Activated naive CD4-positive, alpha-beta T cell treated with Interleukin-2 at 50 U/mL for 16 hours (primary cell): ENCODE results near the gene CCDC90B.
"Not testable (repeated sequence)": the region's sequence is repeated elsewhere in the genome, so short reads cannot be mapped to it uniquely, and the experiment has no call there.

ENCODE experiments used
- DNase-seq: peaks from one replicate; pipeline ENCODE4 v3.0.0-alpha.2; 2020

The CCDC90B gene

DNA sequence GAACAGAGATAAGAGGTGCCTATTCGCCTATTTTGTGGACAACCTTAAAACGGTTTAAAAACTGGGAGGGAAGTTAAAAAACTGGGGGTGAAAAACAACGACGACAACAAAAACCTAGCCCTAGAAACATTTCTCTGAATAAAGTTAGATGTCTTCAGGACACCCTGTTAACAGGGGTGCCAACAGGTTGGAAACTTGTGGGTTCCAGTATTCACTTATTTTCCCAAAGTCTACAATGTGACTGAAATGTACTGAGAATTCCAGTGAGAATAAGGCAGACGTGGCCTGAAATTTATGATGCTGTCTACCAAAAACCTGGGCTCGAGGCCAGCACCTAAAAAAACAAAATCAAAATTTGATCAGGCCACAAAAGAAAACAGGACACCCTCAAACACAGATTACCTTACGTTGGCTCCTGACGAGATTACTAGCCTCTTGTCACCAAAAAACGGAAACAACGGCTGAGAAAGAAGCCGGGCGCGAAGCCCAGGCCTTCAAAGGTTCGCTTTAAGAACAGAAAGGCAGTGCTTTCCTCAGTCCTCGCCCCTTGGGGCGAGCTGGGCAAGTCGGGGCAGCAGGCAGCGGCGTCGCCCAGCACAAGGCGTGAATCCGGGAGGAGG, 906 bp downstream of the CCDC90B start:
- no peak for DNase-seq

DNA sequence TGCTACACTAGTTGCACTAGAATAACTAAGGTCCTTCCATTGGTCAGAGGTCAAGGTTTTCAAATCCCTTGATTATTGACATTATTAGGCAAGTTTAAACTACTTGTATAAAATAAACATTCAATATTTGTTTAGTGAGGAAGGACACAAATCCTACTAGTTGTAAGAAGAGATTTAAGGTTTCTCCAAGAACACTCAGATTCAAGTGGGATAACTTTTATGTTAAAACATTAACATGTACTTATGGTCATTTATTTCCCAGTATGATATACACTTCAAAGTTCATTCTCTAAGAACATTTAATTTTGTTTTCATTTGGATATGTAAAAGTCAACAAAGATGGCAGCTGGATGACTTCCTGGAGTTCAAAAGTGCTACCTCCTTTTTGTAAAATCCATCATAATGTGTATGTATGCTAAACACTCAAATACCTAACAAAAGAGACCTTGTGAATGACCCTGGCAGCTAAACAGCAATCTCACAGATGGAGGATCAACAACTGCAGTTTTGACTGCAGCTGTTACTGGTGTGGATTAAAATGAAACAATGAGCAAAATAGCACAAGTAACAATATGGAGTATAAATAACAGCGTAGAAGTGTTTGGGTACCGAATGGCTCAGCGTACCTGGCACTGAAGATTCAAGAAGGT, 1.5 kb downstream of the CCDC90B start:
- DNase-seq = no peak

DNA sequence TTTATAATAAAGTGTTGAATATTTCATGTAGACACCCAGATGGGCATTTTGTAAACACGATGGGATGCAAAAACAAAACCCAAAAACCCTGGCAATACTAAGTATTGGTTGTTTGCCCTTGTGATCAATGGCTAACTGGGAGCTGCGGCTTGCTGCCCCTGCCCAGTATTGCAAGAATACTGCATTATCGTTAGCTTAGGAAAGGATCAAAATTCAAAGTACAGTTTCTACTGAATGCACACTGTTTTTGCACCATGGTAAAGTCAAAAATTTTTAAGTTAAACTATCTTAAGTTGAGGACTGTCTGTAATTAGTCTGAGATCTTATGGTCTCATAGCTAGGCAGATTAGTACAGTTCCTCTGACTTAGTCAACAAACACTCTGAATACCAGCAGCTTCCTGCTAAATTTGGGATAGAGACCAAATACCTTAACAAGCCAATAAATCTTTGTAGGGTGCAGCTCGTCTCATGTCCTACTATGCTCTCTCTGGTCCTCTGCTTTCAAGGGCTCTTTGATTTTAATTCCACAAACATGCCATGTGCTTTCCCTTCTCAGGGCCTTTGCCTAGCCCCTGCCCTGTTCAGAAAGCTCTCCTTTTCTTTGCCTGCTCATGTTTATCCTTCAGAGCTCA, 4.0 kb downstream of the CCDC90B start:
- DNase-seq = no peak

DNA sequence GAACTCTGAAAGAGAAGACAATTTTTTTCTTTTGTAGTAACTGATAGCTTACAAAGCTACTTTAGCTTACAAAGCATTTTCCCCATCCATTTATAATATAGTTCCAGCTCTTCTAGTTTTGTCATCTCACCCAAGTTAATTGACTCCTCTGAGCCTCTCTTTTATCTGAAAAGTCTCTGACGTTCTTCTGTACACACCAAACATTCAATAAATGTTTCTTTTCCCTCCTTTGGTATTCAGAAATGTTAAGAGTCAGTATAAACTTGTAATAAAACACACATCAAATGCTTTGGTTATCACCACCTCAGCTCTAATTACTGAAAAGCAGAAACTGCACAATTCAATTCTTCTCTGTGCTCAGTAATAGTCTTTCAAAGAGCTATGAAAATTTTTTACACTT, 5.9 kb downstream of the CCDC90B start:
- no peak for DNase-seq

DNA sequence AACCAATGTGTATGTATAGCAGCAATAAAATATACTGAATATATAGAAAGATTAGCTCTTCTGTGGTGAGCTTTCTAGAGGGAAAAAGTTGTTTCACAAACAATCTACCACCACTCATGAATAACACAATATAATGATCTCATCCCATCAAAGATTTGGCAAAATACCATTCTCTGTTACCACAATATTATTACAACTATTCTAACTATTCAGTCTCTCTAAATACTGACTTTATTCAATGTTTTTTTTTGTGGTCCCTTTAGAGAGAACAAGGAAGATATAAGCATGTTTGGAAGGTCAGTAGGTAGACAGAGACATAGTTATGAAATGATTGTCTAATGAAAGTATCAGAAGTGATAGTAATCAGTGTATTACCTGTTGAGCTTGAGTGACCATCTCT, 7.8 kb downstream of the CCDC90B start:
- no peak for DNase-seq

DNA sequence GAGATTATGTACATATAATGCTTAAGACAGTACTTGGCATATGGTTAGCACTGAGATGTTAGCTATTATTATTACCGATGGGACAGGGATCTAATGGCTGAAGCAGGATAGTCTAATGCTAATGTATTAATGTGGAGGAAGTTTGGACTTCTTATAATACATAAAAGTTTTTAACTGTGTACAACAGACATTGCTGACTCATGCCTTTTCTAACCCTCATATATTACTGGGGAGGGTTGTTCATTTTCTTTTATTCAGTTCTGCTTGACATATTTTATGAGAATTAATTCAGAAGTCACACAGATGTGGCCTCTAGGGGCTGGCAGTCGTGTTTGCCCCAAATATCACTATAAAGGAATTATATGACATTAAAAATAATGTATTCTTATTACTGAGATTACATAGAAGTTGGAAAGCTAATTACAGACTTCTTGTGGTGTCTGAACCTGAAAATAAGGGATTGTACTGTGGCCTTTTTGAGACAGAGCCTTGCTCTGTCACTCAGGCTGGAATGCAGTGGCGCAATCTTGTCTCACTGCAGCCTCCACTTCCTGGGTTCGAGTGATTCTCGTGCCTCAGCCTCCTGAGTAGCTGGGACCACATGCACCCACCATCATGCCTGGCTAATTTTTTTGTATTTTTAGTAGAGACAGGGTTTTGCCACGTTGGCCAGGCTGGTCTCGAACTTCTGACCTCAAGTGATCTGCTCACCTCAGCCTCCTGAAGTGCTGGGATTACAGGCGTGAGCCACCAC, 10.1 kb downstream of the CCDC90B start:
- DNase-seq = no peak

DNA sequence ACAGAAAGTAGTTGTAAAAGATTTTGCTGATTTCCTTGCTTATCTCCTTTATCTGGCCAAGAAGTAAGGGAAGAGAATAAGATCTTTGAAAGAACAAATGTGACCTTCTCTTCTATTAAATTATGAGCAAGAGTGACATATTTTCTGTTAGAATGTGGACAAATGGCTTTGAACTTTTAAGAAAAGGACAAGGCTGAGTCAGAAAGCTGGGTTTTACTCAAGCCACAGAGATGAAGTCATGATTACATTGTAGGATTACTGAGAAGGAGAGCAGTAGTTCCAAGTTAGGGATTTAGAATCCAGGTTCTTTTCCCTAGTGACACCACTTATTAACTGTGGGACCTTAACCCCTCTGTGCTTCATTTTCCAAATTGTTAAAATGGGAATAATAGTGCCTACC, 13.5 kb downstream of the CCDC90B start:
- no peak for DNase-seq

DNA sequence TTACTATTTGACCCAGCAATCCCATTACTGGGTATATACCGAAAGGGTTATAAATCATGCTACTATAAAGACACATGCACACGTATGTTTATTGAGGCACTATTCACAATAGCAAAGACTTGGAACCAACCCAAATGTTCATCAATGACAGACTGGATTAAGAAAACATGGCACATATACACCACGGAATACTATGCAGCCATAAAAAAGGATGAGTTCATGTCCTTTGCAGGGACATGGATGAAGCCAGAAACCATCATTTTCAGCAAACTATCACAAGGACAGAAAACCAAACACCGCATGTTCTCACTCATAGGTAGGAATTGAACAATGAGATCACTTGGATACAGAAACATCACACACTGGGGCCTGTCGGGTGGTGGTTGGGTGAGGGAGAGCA, 14.4 kb downstream of the CCDC90B start:
- DNase-seq = not testable (repeated sequence)

DNA sequence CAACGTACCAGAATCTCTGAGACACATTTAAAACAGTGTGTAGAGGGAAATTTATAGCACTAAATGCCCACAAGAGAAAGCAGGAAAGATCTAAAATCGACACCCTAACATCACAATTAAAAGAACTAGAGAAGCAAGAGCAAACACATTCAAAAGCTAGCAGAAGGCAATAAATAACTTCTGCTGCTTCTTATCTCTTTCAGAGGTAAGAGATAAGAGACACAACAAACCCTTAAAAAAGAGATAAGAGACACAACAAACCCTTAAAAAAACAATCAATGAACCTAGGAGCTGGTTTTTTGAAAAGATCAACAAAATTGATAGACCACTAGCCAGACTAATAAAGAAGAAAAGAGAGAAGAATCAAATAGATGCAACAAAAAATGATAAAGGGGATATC, 17.1 kb downstream of the CCDC90B start:
- not testable (repeated sequence) for DNase-seq

DNA sequence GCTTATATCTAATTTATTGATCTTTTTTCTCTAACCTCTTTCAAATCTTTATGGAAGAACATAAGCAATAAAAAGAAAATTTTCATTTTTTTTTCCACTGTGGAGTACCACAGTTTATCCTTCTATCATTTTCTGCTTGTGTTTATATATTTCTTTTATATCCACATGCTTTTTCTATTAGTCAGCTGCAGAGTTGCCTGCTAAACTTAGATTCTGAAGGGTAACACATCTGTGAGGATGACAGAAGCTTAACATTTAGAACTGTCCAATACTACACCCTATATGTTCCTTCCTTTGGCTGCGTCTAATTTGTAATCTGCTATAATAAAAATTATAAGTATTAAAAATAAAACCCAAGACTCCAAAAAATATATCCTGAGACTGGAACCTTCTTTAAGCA, 20.8 kb downstream of the CCDC90B start:
- DNase-seq = no peak

DNA sequence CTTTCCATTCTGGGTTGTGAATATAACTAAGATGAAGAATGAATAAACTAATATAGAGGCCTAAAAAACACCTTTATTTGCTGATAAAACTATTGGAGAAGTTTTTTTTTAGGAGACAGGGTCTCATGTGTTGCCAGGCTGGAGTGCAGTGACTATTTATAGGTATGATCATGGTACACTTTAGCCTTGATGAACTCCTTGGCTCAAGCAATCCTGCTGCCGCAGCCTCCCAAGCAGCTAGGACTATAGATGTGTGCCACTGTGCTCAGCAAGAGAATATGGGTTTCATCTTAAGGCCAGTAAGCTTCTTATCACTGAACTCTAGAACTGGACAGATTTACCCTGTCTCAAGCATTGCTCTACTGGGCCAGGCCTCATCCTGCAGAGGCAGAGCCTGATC, 26.6 kb downstream of the CCDC90B start:
- DNase-seq = no peak

DNA sequence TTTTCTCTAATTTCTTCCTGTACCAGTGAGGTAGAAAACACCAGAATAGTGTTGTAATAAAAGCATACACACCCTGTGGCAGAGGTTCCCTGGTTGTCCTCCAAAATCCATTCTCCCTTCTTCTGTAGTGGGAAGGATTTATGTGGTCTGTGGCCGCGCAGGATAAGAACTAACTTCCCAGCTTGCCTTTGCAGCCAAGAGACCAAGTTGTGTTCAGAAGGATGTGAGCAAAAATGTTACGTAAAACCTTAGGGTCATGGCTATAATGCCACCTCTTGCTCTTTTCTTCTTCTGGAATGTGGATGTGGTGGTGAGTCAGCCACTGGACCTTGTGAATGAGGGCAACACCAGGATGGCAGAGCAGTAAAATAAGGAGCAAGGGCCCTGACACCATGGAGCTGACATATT, 28.4 kb downstream of the CCDC90B start:
- no peak for DNase-seq

DNA sequence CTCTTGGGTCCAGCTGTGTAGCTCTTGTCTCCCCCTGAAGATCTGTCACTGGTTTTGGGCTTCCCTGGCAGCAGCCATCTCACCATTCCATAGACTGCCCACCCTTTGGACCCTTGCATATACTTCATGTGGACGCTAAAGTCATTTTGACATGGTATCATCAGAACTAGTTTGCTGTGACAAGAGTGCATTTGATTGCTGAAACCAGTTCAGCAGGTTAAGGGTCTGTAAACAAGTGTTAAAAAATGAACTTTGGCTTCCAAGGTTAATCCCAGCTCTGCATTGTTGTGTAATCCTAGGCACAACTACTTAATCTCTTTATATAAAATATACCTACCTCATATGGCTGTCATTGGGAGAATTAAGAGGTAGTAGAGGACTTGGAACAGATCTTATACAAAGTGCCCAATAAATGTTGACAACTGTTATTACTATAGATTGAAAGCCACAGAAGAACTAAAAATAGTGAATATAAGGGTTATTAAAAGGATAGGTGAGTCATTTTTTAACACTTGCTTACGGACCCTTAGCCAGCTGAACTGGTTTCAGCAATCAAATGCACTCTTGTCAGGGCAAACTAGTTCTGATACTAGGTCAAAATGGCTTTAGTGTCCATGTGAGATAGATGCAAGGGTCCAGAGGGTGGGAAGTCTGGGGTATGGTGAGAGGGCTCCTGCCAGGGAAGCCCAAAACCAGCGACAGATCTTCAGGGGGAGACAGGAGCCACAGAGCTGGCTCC, 29.4 kb downstream of the CCDC90B start:
- DNase-seq = no peak

DNA sequence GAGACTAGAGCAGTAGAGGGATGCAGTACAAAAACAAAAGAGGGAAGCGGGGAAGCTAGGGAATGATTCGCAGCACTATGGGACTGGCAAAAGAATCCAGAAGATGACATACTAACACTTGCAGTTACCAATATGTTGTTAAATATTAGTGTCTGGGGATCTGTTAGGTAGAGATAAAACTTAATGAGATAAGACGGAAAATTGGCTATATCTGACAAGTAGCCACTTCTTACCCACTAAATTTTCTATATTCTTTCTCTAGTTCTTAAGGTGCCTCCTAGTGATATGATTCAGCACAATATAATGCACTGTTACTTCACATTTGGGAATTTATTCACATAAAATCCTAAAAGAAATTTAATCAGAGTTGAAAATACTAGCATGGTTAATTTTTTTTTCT, 30.8 kb downstream of the CCDC90B start:
- no peak for DNase-seq

DNA sequence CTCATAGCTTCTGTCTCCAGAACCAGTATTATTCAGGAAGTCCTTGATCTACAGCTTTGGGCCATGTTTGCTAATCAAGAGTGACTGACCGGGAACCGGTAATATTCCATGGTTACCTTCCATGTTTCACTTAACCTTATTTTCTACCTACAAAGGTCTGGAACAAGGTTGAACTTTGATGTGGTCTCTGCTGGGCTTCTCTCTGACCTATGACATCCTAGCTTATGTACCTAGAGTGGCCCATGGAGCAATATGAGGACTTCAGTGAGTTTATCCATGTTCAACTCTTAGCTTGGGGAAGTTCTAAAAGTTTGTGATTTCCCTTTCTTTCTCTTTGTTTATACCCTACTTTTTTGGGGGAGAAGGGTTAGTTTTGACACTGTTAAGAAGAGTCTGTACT, 33.2 kb downstream of the CCDC90B start:
- no peak for DNase-seq

DNA sequence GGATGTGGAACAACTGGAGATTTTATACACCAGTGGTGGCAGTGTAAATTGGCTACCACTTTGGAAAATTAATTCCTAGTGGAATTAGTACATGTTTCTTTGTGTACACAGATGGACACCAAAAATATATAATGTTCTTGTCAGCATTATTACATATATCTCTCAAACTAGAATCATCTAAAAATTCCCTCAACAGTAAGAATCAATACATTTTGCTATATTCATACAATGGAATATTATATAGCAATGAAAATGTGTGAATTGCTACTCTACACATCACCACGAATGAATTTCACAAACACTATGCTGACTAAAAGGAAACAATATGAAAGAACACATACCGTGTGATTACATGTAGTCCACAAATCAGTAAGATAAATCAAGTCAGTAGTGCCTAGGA, 33.9 kb downstream of the CCDC90B start:
- no peak for DNase-seq

DNA sequence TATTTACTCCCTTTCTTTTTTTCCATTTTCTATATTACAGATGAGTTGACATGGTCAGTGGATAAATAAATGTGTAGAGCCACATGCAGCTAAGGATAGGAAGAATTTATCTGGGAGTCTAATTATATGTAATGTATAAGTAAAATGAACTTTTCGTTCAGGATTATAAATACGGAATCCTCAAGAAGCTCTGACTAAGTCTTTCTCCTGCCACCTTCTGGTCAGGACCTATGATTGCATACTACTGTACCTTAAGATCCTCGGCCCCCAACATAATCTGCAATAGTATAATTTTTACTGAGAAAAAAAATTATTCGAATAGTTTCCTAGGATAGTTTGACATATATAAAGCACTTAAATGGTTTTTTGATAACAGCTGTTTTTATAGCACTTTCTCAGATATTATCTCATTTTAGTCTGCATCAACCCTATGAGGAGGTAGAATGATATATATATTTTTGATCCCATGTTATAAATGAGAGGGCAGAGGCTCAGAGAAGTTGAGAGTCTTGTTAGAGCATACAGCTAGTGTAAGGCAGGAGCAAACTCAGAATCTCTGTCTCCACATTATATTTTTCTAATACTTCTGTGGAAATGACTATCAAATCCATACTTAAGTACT, 36.1 kb downstream of the CCDC90B start:
- no peak for DNase-seq

DNA sequence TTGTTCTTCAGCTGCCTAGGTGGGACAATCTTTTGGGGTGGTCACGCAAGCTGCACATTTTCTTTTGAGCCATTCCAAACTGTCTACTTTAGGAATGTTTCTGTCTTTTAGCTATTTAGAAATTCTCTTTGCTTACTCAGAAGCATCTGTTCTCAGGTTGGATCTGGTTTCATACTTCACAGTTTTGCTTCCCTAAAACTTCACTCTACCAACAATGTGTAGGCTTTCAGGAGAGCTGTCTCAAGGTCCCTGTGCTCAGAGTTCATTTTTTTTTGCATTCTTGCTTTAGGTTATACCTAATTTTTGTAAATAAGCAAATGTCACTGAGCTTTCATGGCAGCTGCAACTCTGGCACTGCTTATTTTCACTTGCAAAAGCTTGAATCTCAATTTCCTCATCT, 36.7 kb downstream of the CCDC90B start:
- DNase-seq = no peak

DNA sequence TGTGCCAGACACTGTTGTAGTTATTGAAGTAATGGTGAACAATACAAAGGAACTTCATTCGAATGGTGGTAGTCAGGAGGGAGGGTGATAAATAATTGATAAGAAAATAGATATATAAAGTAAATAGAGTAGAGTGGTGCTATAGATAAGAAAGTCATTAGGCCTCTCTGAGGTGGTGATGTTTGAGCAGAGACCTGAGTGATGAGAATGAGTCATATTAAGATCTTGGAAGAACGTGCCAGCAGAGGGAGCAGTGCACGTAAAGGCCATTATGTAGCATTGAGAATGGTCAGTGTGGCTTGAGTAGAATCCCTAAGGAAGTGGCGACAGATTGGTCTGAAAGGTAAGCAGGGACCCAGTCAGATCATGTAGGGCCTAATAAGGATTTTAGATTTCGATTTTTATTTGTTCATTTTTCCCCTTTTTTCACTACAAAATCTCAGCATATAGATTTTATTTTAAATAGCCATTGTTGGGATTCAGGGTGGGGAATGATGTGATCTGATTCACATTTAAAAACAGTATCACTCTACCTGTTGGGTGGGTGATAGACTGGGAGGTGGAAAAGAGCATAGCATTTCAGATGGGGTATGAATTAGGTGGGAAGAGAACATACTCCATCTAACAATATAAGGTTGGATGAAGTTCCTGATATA, 44.7 kb downstream of the CCDC90B start:
- DNase-seq = no peak

DNA sequence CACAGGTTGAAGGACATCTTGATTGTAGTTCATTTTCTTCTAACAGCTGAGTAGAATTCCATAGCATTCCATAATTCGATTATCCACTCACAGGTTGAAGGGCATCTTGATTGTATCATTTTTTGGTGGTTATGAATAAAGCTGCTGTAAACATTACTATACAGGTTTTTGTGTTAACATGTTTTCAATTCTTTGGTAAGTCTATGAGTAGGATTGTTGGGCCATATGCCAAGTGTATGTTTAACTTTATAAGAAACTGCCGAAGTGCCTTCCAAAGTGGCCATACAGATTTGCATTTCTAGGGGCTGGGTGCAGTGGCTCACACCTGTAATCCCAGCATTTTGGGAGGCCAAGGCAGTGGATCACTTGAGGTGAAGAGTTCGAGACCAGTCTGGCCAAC, 48.1 kb downstream of the CCDC90B start:
- DNase-seq = no peak

DNA sequence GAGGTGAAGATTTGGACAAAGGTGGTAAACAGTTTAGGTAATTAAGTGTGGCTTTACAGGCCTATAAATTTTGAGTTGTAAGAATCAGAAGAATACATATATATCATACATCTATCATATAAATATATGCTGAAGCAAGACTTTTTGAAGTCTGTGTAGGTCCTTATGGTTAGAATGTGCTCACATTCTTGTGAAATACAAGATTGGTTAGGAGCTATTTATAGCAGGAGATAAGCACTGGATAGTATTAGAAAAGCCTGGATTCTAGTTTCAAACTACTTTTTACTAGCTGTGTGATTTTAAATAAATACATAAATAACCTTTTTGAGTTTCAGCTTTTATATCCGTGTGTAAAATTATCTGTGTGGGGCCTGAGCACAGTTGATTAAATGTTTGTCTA, 50.3 kb downstream of the CCDC90B start:
- no peak for DNase-seq

DNA sequence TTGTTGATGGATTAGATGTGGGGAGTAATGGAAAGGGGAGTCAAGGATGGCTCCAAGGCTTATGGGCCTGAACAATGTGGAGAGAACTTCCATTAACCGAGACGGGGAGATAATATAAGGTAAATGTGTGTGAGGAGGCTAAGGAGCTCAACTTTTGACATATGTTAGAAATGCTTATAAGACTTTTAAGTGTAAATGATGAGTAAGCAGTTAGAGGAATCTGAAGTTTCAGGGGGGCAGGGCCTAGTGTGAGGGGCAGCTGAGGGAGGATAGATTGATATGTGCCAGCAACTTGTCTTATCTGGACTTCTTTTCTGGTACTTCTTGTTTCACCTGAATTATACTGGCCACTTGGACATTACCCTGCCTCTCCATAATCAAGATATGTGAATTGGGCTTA, 62.7 kb downstream of the CCDC90B start:
- DNase-seq = no peak
